Endothelial cell of umbilical vein (primary cell): ENCODE data around the gene PLA2G15. TPM values are rescaled to one million over a fixed set of nuclear protein-coding genes. Genes with fewer than 3 reads are reported as not detected.

ENCODE experiments used
- BruUV-seq: library from RNA; stranded (reverse); fragments of 400-500 nt; replicated peaks from 2 replicates; lab custom pipeline; 2021; lab: Mats Ljungman, UMichigan
- CTCF ChIA-PET: fragments of 300-600, 350-600 bp; sonication (Branson Sonifier 250); formaldehyde crosslinking; loops from one replicate; lab custom pipeline; 2021; ENCODE audit warnings: antibody characterized with exemption, inconsistent platforms; lab: Charles Lee
- POLR2A ChIA-PET: fragments of 300-600, 350-600 bp; sonication (Branson Sonifier 250); formaldehyde crosslinking; loops from one replicate; lab custom pipeline; 2021; ENCODE audit warnings: antibody characterized with exemption, inconsistent platforms; lab: Charles Lee
- DNase-seq: peaks from one replicate; pipeline ENCODE4 v3.0.0-alpha.2; 2011; ENCODE audit warnings: low read depth, low spot score
- FAIRE-seq: peaks from 2 replicates; lab custom pipeline; 2011; peaks lifted over from hg19 to GRCh38; lab: Jason Lieb, UNC
- H2AFZ ChIP-seq: 2 replicates; pipeline ENCODE4 v1.6.0; 2012; ENCODE audit warnings: low read depth, low read length, control low read depth, inconsistent platforms
- H3K27ac ChIP-seq: 2 replicates; pipeline ENCODE4 v1.5.1; 2011; ENCODE audit warnings: low read depth, mild to moderate bottlenecking, control low read depth, low read length, moderate library complexity; ENCODE audit not compliant: insufficient read depth
- H3K27me3 ChIP-seq, 2 experiments: 2 replicates each; pipeline versions ENCODE4 v1.6.0 to v1.6.1; 2011; ENCODE audit warnings: low read length in 2 of 2, mixed read lengths in 1 of 2; ENCODE audit not compliant: control insufficient read depth in 2 of 2, insufficient read depth in 2 of 2
- H3K36me3 ChIP-seq, 2 experiments: 2 replicates in 1 of 2; 3 replicates in 1 of 2; pipeline ENCODE4 v1.5.1; 2011; ENCODE audit warnings: low read length in 2 of 2, mild to moderate bottlenecking in 1 of 2, moderate library complexity in 1 of 2; ENCODE audit not compliant: control insufficient read depth in 2 of 2, insufficient read depth in 2 of 2; ENCODE audit errors: extremely low read depth in 1 of 2
- H3K4me1 ChIP-seq: 3 replicates; pipeline ENCODE4 v1.5.1; 2011; ENCODE audit warnings: mild to moderate bottlenecking, low read length; ENCODE audit not compliant: control insufficient read depth, insufficient read depth; ENCODE audit errors: extremely low read depth
- H3K4me2 ChIP-seq: 2 replicates; pipeline ENCODE4 v1.6.1; 2011; ENCODE audit warnings: low read length, control low read depth, mixed read lengths; ENCODE audit not compliant: insufficient read depth
- H3K4me3 ChIP-seq, 3 experiments: fragments of 200-600 bp in 1 of 3; sonication (generic), shearing (Covaris generic) in 1 of 3; replicated peaks in 1 of 3; 2 replicates each; pipeline ENCODE4 v1.5.1; 2011 to 2016; ENCODE audit warnings: control low read depth in 3 of 3, low read length in 3 of 3, mild to moderate bottlenecking in 2 of 3, inconsistent platforms in 1 of 3, low read depth in 1 of 3, moderate library complexity in 1 of 3; ENCODE audit not compliant: insufficient read depth in 1 of 3
- H3K79me2 ChIP-seq: 2 replicates; pipeline ENCODE4 v1.6.0; 2012; ENCODE audit warnings: low read length, inconsistent platforms; ENCODE audit not compliant: control insufficient read depth, insufficient read depth
- H3K9ac ChIP-seq: replicated peaks from 2 replicates; pipeline ENCODE3; 2011; ENCODE audit warnings: low read length, control low read depth; ENCODE audit not compliant: insufficient read depth; ENCODE audit errors: extremely low read depth
- H3K9me1 ChIP-seq: replicated peaks from 3 replicates; pipeline ENCODE4 v1.6.0; 2011; ENCODE audit warnings: mild to moderate bottlenecking, low read length; ENCODE audit not compliant: control insufficient read depth, insufficient read depth; ENCODE audit errors: extremely low read depth
- H3K9me3 ChIP-seq: replicated peaks from 2 replicates; pipeline ENCODE4 v1.5.1; 2012; ENCODE audit warnings: low read length, inconsistent platforms; ENCODE audit not compliant: control insufficient read depth, insufficient read depth
- H4K20me1 ChIP-seq: replicated peaks from 2 replicates; pipeline ENCODE3; 2011; ENCODE audit warnings: mild to moderate bottlenecking, low read length; ENCODE audit not compliant: control insufficient read depth, insufficient read depth; ENCODE audit errors: extremely low read depth
- EZH2 ChIP-seq: IDR thresholded peaks from 2 replicates; pipeline ENCODE4 v1.6.1; 2012; ENCODE audit warnings: borderline replicate concordance, low read depth, mild to moderate bottlenecking, moderate library complexity, low read length, inconsistent platforms; ENCODE audit not compliant: severe bottlenecking
- FOS ChIP-seq: IDR thresholded peaks from 2 replicates; pipeline ENCODE4 v1.6.1; 2011; ENCODE audit warnings: mild to moderate bottlenecking, low read length, moderate library complexity, borderline replicate concordance; ENCODE audit not compliant: insufficient read depth
- GATA2 ChIP-seq: IDR thresholded peaks from 2 replicates; pipeline ENCODE4 v1.7.0; 2011; ENCODE audit warnings: low read depth, mild to moderate bottlenecking, moderate library complexity, mixed read lengths, low read length; ENCODE audit not compliant: insufficient read length, insufficient read depth
- JUN ChIP-seq: IDR thresholded peaks from 2 replicates; pipeline ENCODE4 v1.6.1; 2011; ENCODE audit warnings: borderline replicate concordance, low read depth; ENCODE audit not compliant: insufficient read length, insufficient read depth
- MAX ChIP-seq: IDR thresholded peaks from 2 replicates; pipeline ENCODE4 v1.6.1; 2011; ENCODE audit not compliant: insufficient read depth, insufficient read length
- MYC ChIP-seq: IDR thresholded peaks from one replicate; pipeline ENCODE4 v1.6.1; 2011; ENCODE audit warnings: mild to moderate bottlenecking, low read depth, low read length
- POLR2A ChIP-seq: IDR thresholded peaks from 2 replicates; pipeline ENCODE4 v1.6.1; 2012; ENCODE audit warnings: low read depth, mild to moderate bottlenecking, control low read depth, low read length
- POLR2AphosphoS5 ChIP-seq: IDR thresholded peaks from 2 replicates; pipeline ENCODE4 v1.6.1; 2012; ENCODE audit warnings: low read depth, mild to moderate bottlenecking, control low read depth, low read length, moderate library complexity; ENCODE audit not compliant: insufficient read depth
- dilution Hi-C: fragments of 300-500 bp; cut with MboI; formaldehyde crosslinking; loops from one replicate; pipeline ENCODE4 v1.15.0; 2019; ENCODE audit warnings: low sequenced_read_pairs; ENCODE audit not compliant: extremely low pct_ligation_motif_present
- intact Hi-C: fragments of 100-400 bp; cut with micrococcal nuclease; formaldehyde crosslinking; loops from one replicate; pipeline ENCODE4 v1.10.0; 2022
- polyA plus RNA-seq, 4 experiments: library from polyadenylated mRNA; depleted of rRNA in 3 of 4; stranded (reverse) in 3 of 4; unstranded in 1 of 4; fragments of >200 nt; gene quantifications; 2 replicates each; pipeline versions ENCODE4 v1.2.1 to v1.2.3, GENCODE V29; 2011 to 2012; ENCODE audit warnings: missing spikeins in 1 of 4
- total RNA-seq: library from RNA; stranded (reverse); gene quantifications from 2 replicates; pipeline ENCODE4 v1.2.3, GENCODE V29; 2021
- TF ChIP-seq, protein P1 (sequence below), 2 donors: IDR thresholded peaks; 1 replicate in 1 of 2; 2 replicates in 1 of 2; pipeline ENCODE4 v1.5.1; 2011; ENCODE audit warnings: low read length in 2 of 2, mild to moderate bottlenecking in 2 of 2, moderate library complexity in 2 of 2, control low read depth in 1 of 2, inconsistent platforms in 1 of 2, low read depth in 1 of 2; ENCODE audit not compliant: insufficient read depth in 1 of 2; ENCODE audit errors: extremely low read depth in 1 of 2

The PLA2G15 gene
- total and polyA plus RNA-seq, 2 donors (not counting 3 experiments of a cell fraction or from before 2014, with no cell fraction given): 24.3 to 41.8 TPM

GRCh38 chr16:68251832-68252231 lies 6.7 kb downstream of the PLA2G15 start:
- H3K9me1 ChIP-seq: no peaks in the 10 kb centered on the region
- POLR2A ChIA-PET: no interaction called here
- peaks cover 0 to 16% of the 10 kb centered on the region in 2 experiments for H3K36me3 ChIP-seq
- H3K4me2 ChIP-seq: no peak overlapping the region
- H3K9me3 ChIP-seq: no peaks in the 10 kb centered on the region
- no peaks in the 10 kb centered on the region for H3K4me1 ChIP-seq
- no peak overlapping the region for H3K27ac ChIP-seq
- no peaks in the 10 kb centered on the region for H4K20me1 ChIP-seq
- no peak for FAIRE-seq
- CTCF ChIA-PET: interaction anchor here (1.1 to 5.8 kb wide), 6 partner anchors 10 to 72 kb away, joined by 3 to 33 read pairs (median 6); partner anchors contain the start of gene SLC7A6
- no peaks in the 10 kb centered on the region for H3K79me2 ChIP-seq
- intact Hi-C loops (no loop called here), dilution Hi-C loops (no loop called here)
- no peaks in the 10 kb centered on the region for H3K27me3 ChIP-seq
- no peak overlapping the region for H2AFZ ChIP-seq
- H3K9ac ChIP-seq: no peak overlapping the region
- DNase-seq: no peak
- no peak overlapping the region for H3K4me3 ChIP-seq
- BruUV-seq: no TSS peak
- TF ChIP-seq POLR2A: no peak
- no peak for TF ChIP-seq EZH2
- no peak for TF ChIP-seq MAX
- TF ChIP-seq, protein P1, sequence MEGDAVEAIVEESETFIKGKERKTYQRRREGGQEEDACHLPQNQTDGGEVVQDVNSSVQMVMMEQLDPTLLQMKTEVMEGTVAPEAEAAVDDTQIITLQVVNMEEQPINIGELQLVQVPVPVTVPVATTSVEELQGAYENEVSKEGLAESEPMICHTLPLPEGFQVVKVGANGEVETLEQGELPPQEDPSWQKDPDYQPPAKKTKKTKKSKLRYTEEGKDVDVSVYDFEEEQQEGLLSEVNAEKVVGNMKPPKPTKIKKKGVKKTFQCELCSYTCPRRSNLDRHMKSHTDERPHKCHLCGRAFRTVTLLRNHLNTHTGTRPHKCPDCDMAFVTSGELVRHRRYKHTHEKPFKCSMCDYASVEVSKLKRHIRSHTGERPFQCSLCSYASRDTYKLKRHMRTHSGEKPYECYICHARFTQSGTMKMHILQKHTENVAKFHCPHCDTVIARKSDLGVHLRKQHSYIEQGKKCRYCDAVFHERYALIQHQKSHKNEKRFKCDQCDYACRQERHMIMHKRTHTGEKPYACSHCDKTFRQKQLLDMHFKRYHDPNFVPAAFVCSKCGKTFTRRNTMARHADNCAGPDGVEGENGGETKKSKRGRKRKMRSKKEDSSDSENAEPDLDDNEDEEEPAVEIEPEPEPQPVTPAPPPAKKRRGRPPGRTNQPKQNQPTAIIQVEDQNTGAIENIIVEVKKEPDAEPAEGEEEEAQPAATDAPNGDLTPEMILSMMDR (IDR thresholded peaks at IDR 0.05; ENCODE audit: extremely low read depth in 1 of 2, insufficient read depth in 1 of 2, low read depth in 1 of 2, low read length in 2 of 2): no peak
- TF ChIP-seq FOS: no peak
- TF ChIP-seq GATA2: no peak
- TF ChIP-seq POLR2AphosphoS5: no peak
- TF ChIP-seq MYC: no peak
- no peak for TF ChIP-seq JUN
